GM18951 (cell line): ENCODE data around the gene SLC8A3.

Experiments used
- POLR2A ChIP-seq: IDR thresholded peaks from 4 replicates; pipeline ENCODE4 v1.6.1; 2011; ENCODE audit warnings: mild to moderate bottlenecking; ENCODE audit not compliant: insufficient read length, insufficient read depth; ENCODE audit errors: extremely low read depth
- in situ Hi-C: fragments of 300-500 bp; cut with MboI; formaldehyde crosslinking; loops from one replicate; pipeline ENCODE4 v1.12.0; 2022; ENCODE audit warnings: low sequenced_read_pairs, mixed read lengths, inconsistent platforms; ENCODE audit not compliant: unreplicated experiment

Gene SLC8A3

GRCh38 chr14:70064136-70064865 lies 124.5 kb downstream of the SLC8A3 start:
- no peak for TF ChIP-seq POLR2A
- in situ Hi-C loops, result no loop called here

DNA sequence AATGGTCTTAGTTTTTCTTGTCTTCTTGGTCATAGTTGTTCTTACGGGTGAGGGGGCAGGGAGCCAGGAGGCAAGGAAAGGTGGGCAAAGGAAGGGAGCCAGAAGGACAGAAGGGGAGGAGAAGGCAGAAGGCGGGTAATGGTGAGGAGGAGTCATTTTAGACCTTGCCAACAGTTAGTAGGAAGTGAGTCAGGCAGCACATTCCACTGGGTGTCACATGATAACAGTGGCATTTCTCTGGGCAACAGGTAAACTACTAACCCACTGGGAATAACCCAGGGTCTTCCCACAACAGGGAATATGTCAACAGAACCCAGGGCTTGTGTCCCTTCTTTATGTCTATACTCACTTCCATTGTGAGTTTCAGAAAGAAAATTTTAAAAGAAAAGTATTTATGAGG lies 127.6 kb downstream of the SLC8A3 start:
- TF ChIP-seq POLR2A, result no peak
- in situ Hi-C loops, result no loop called here

DNA sequence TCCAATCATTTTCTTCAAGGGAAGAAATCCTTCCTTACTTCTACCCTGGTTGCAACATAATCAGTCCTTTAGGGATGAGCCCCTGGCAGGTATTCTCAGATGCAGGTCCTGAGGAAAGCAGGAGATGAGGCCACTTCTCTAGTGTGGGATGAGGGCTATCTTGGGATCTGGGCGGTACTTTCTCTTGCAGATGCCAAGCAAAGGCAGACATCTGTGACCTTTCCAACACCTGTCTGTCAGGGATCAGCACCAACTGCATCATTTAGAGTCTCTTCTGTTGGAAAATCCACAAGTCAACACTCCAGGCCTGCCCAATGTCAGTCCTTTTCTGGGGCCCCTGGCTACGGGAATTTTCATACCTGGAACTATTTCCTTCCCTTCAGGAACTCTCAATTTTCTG lies 129.2 kb downstream of the SLC8A3 start:
- in situ Hi-C loops, result no loop called here
- no peak for TF ChIP-seq POLR2A

- in situ Hi-C loops, result no loop called here
- no peak for TF ChIP-seq POLR2A
These were observed 131.1 kb downstream of the SLC8A3 start for GRCh38 chr14:70057519-70058136.

DNA sequence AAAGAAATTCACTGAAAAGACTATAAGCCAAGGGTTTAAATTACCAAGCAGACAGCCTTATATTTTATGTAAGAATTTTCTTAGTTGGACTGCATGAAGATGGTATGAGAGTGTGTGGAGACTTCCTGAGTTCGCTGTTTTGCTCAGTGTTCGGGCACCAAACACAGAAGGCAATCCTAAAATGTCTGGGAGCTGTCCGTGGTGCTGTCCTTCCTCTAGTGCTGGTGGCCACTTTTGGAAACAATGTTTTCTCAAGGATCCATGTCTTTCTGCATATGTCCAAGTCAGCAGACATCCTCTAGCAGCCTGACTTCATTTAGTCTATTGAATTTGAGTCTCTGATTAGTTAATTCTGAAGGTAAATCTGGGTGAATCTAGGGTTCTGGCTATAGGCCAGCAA lies 135.8 kb downstream of the SLC8A3 start:
- in situ Hi-C loops, result no loop called here
- no peak for TF ChIP-seq POLR2A

GRCh38 chr14:70050136-70050535 lies 138.6 kb downstream of the SLC8A3 start:
- no peak for TF ChIP-seq POLR2A
- in situ Hi-C loops, result no loop called here

DNA sequence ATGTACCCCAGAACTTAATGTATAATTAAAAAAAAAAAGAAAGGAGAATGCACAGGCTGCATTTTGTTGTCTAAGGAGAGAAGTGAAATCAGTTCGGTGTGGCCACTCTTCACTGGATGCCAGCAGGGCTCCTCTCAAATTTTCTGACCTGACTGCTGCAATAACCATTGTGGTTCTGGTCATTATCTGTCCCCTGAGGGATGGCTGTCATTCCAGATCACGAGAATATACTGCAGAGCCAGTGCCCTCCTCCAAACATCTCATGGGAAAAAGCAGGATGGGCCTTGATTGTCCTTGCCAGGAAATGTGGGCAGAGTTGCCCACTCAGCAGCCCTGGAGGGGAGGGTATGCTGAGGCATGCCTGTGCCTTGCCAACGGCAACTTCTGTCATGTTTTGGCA lies 139.1 kb downstream of the SLC8A3 start:
- in situ Hi-C loops, result no loop called here
- TF ChIP-seq POLR2A, result no peak

DNA sequence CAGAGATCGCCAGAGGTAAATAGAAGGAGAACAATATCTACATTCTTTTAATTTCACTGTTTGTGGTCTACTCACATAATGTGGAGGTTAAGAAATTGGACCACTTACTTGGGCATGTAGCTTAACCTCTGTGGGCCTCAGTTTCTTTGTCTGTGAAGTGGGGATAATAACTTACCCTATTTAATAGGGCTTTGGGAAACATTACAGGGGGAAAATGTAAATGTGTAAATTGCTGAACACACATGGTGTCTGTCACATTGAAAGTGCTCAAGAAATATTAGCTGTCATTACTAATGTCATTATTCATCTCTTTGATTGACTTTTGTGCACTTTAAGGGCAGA lies 140.5 kb downstream of the SLC8A3 start:
- in situ Hi-C loops, result no loop called here

GRCh38 chr14:70047598-70048312 lies 141.0 kb downstream of the SLC8A3 start:
- in situ Hi-C loops, result no loop called here
- TF ChIP-seq POLR2A, result no peak

More for the DNA sequence above, 140.5 kb downstream of the SLC8A3 start:
- TF ChIP-seq POLR2A, result no peak

DNA sequence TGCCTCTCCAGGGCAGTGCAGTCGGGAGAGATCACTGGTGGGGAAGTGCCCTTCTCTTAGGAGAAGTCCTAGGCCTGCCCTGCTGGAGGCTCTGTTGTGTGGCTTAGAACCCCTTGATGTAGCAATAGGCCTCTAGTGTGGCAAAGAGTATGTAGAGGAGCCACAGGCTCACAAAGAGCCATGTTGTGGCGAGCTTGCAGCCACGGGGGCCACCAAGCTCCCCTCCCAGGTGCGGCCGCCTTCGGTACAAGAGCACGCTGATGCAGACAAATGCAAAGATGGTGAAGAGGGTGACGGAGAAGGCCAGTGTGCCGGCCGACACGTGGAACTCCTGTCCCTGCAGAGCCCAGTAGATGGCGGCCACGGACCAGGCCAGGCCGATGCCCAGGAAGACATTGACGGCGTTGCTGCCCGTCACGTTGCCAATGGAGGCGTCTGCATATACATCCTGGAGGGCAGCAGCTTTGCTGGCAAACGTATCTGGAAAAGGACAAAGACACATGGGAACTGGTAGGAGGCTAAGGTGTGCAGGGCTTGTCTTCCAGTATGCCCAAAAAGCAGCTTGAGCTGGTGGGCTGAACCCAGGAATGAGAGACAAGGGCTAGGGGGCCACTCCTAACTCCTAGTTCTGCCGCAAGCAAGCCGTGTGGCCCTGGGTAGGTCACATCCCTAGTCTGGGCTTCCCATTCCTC lies 142.8 kb downstream of the SLC8A3 start:
- in situ Hi-C loops, result no loop called here
- TF ChIP-seq POLR2A, result no peak

DNA sequence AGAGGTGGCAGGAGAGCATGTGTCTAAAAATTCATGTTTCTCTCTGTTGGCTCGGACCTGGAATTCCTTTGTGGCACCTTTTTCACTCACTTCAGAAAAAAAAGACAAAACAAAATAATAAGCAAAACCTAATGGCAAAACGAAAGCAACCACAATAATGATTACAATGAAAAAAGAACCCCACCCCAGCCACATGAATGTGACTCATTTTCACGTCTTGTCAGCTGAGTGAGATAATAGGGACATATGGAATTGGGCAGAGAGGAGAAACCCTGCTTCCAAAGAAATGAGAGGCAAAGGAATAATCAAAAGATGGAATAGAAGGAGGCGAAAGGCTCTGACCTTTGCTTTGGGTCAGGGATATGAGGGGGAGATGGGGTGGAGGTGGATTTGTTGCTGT lies 143.4 kb downstream of the SLC8A3 start:
- in situ Hi-C loops, result no loop called here
- TF ChIP-seq POLR2A, result no peak

- TF ChIP-seq POLR2A, result no peak
- in situ Hi-C loops, result no loop called here
These were observed 145.8 kb downstream of the SLC8A3 start for GRCh38 chr14:70043001-70043400.

- no peak for TF ChIP-seq POLR2A
- in situ Hi-C loops, result no loop called here
These were observed 152.1 kb downstream of the SLC8A3 start for GRCh38 chr14:70036665-70037064.
